Measurements from ENCODE around the gene CDK10. TPM values are rescaled to one million over a fixed set of nuclear protein-coding genes. Genes with fewer than 3 reads are reported as not detected.
"Not testable (repeated sequence)": the region's sequence is repeated elsewhere in the genome, so short reads cannot be mapped to it uniquely, and the experiment has no call there.

CDK10 gene
- total RNA-seq, 1 donor from 2014 or later = 83.2 TPM

GRCh38 chr16:89689142-89689541, 2.7 kb downstream of the CDK10 start:
- TF ChIP-seq, protein P1, sequence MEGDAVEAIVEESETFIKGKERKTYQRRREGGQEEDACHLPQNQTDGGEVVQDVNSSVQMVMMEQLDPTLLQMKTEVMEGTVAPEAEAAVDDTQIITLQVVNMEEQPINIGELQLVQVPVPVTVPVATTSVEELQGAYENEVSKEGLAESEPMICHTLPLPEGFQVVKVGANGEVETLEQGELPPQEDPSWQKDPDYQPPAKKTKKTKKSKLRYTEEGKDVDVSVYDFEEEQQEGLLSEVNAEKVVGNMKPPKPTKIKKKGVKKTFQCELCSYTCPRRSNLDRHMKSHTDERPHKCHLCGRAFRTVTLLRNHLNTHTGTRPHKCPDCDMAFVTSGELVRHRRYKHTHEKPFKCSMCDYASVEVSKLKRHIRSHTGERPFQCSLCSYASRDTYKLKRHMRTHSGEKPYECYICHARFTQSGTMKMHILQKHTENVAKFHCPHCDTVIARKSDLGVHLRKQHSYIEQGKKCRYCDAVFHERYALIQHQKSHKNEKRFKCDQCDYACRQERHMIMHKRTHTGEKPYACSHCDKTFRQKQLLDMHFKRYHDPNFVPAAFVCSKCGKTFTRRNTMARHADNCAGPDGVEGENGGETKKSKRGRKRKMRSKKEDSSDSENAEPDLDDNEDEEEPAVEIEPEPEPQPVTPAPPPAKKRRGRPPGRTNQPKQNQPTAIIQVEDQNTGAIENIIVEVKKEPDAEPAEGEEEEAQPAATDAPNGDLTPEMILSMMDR (IDR thresholded peaks at IDR 0.05; ENCODE audit: unreplicated experiment) = no peak
- peaks cover 16% of the 10 kb centered on the region for H3K27me3 Mint-ChIP-seq (ENCODE audit: unreplicated experiment)
- peaks cover 6% of the 10 kb centered on the region for H3K4me1 Mint-ChIP-seq (ENCODE audit: unreplicated experiment)
- H3K9me3 Mint-ChIP-seq (ENCODE audit: unreplicated experiment) = peaks cover 6% of the 10 kb centered on the region
- H3K4me3 Mint-ChIP-seq (ENCODE audit: unreplicated experiment) = no peak overlapping the region
- no peak overlapping the region for H3K27ac Mint-ChIP-seq (ENCODE audit: unreplicated experiment)
- peaks cover 31% of the 10 kb centered on the region for H3K36me3 Mint-ChIP-seq (ENCODE audit: low read depth, unreplicated experiment)
- no peak for DNase-seq (ENCODE audit: low spot score)

GRCh38 chr16:89689621-89690020, 3.1 kb downstream of the CDK10 start:
- H3K4me3 Mint-ChIP-seq (ENCODE audit: unreplicated experiment); DNase-seq (ENCODE audit: low spot score); H3K4me1 Mint-ChIP-seq (ENCODE audit: unreplicated experiment); H3K27ac Mint-ChIP-seq (ENCODE audit: unreplicated experiment); H3K9me3 Mint-ChIP-seq (ENCODE audit: unreplicated experiment): not testable (repeated sequence)
- Mint-ChIP-seq H3K36me3 (ENCODE audit: low read depth, unreplicated experiment) (peaks cover 29% of the 10 kb centered on the region), H3K27me3 (ENCODE audit: unreplicated experiment) (peaks cover 16% of the 10 kb centered on the region)

GRCh38 chr16:89690392-89690901, 4.0 kb downstream of the CDK10 start:
- DNase-seq (ENCODE audit: low spot score) = no peak
- peaks cover 17% of the 10 kb centered on the region for H3K27me3 Mint-ChIP-seq (ENCODE audit: unreplicated experiment)
- TF ChIP-seq, protein P1 (IDR thresholded peaks at IDR 0.05; ENCODE audit: unreplicated experiment) = no peak
- H3K4me1 Mint-ChIP-seq (ENCODE audit: unreplicated experiment) = peaks cover 6% of the 10 kb centered on the region
- H3K4me3 Mint-ChIP-seq (ENCODE audit: unreplicated experiment) = peak overlapping the region; percentile 77
- peak overlapping the region; percentile 18 for H3K27ac Mint-ChIP-seq (ENCODE audit: unreplicated experiment)
- no peaks in the 10 kb centered on the region for H3K9me3 Mint-ChIP-seq (ENCODE audit: unreplicated experiment)
- peaks cover 22% of the 10 kb centered on the region for H3K36me3 Mint-ChIP-seq (ENCODE audit: low read depth, unreplicated experiment)

GRCh38 chr16:89691231-89691985, 4.9 kb downstream of the CDK10 start:
- TF ChIP-seq, protein P1 (IDR thresholded peaks at IDR 0.05; ENCODE audit: unreplicated experiment) = no peak
- H3K27ac Mint-ChIP-seq (ENCODE audit: unreplicated experiment) = no peak overlapping the region
- H3K4me3 Mint-ChIP-seq (ENCODE audit: unreplicated experiment) = no peak overlapping the region
- H3K4me1 Mint-ChIP-seq (ENCODE audit: unreplicated experiment) = peaks cover 6% of the 10 kb centered on the region
- H3K27me3 Mint-ChIP-seq (ENCODE audit: unreplicated experiment) = peaks cover 23% of the 10 kb centered on the region
- peaks cover 17% of the 10 kb centered on the region for H3K36me3 Mint-ChIP-seq (ENCODE audit: low read depth, unreplicated experiment)
- no peak for DNase-seq (ENCODE audit: low spot score)
- no peaks in the 10 kb centered on the region for H3K9me3 Mint-ChIP-seq (ENCODE audit: unreplicated experiment)

- Mint-ChIP-seq H3K36me3 (ENCODE audit: low read depth, unreplicated experiment) (peaks cover 17% of the 10 kb centered on the region), H3K4me1 (ENCODE audit: unreplicated experiment) (peaks cover 6% of the 10 kb centered on the region), H3K4me3 (ENCODE audit: unreplicated experiment) (no peak overlapping the region), H3K9me3 (ENCODE audit: unreplicated experiment) (no peaks in the 10 kb centered on the region), H3K27ac (ENCODE audit: unreplicated experiment) (no peak overlapping the region), H3K27me3 (ENCODE audit: unreplicated experiment) (peaks cover 23% of the 10 kb centered on the region)
- no peak for DNase-seq (ENCODE audit: low spot score)
- TF ChIP-seq, protein P1 (IDR thresholded peaks at IDR 0.05; ENCODE audit: unreplicated experiment) = no peak
These were observed 5.6 kb downstream of the CDK10 start for GRCh38 chr16:89691986-89692569.
